ENCODE results near the gene JMJD1C.

JMJD1C gene

GRCh38 chr10:63427013-63427412 is 38.8 kb downstream of the JMJD1C start:
- WGBS, 2 donors (ENCODE audit: extremely low coverage in 2 of 2, insufficient read length in 2 of 2, insufficient replicate concordance in 1 of 2): no CpG with 5 or more reads among the region's 19 CpGs
- no peak overlapping the region for H3K4me3 ChIP-seq (ENCODE audit: low read length in 2 of 2)
- no peaks in the 10 kb centered on the region for H3K4me1 ChIP-seq (ENCODE audit: control insufficient read depth in 2 of 2, insufficient read depth in 1 of 2, low read depth in 1 of 2, low read length in 2 of 2)
- no peak overlapping the region for H3K14ac ChIP-seq (ENCODE audit: low read length)
- no peak overlapping the region for H3K18ac ChIP-seq (ENCODE audit: low read length)
- H2AFZ ChIP-seq (ENCODE audit: low read length): no peak overlapping the region
- H3K9me3 ChIP-seq (replicated peaks in 1 of 2; ENCODE audit: control insufficient read depth in 2 of 2, insufficient read depth in 1 of 2, low read depth in 1 of 2, low read length in 2 of 2): peaks cover 0 to 3% of the 10 kb centered on the region in 2 donors
- H2BK12ac ChIP-seq (ENCODE audit: low read length): no peak overlapping the region
- no peak for DNase-seq (ENCODE audit: low spot score)
- no peak overlapping the region for H2BK120ac ChIP-seq (ENCODE audit: low read depth, low read length)
- H3K36me3 ChIP-seq (replicated peaks in 1 of 2; ENCODE audit: control insufficient read depth in 2 of 2, insufficient read depth in 2 of 2, low read length in 2 of 2): peaks cover 0 to 19% of the 10 kb centered on the region in 2 donors
- peaks cover 6% of the 10 kb centered on the region for H3K79me1 ChIP-seq (ENCODE audit: low read depth, low read length)
- no peak overlapping the region for H2BK5ac ChIP-seq (ENCODE audit: low read length)
- no peak overlapping the region for H3K4me2 ChIP-seq (ENCODE audit: insufficient read depth, low read length, poor library complexity, severe bottlenecking)
- no peak overlapping the region for H3K23ac ChIP-seq (ENCODE audit: low read depth, low read length, poor library complexity)
- H2AK5ac ChIP-seq (ENCODE audit: low read depth, low read length): no peak overlapping the region
- no peak overlapping the region for H3K27ac ChIP-seq (replicated peaks; ENCODE audit: low read length)
- H3K4ac ChIP-seq (ENCODE audit: low read length): no peak overlapping the region
- no peak overlapping the region for H4K8ac ChIP-seq (ENCODE audit: low read depth, low read length)
- H3K9ac ChIP-seq (ENCODE audit: low read depth, low read length, poor library complexity): no peak overlapping the region
- H4K91ac ChIP-seq (ENCODE audit: low read depth, low read length, poor library complexity): no peak overlapping the region
- H2BK15ac ChIP-seq (ENCODE audit: low read length): no peak overlapping the region
- no peaks in the 10 kb centered on the region for H3K27me3 ChIP-seq (ENCODE audit: control insufficient read depth in 3 of 3, insufficient read depth in 3 of 3, low read depth in 1 of 3, low read length in 3 of 3)

GRCh38 chr10:63425512-63425911 is 40.3 kb downstream of the JMJD1C start:
- Histone ChIP-seq H3K23ac (ENCODE audit: low read depth, low read length, poor library complexity) (no peak overlapping the region), H4K91ac (ENCODE audit: low read depth, low read length, poor library complexity) (no peak overlapping the region), H2AK5ac (ENCODE audit: low read depth, low read length) (no peak overlapping the region), H2BK15ac (ENCODE audit: low read length) (no peak overlapping the region), H3K79me1 (ENCODE audit: low read depth, low read length) (peaks cover 5% of the 10 kb centered on the region), H3K27me3 (ENCODE audit: control insufficient read depth in 3 of 3, insufficient read depth in 3 of 3, low read depth in 1 of 3, low read length in 3 of 3) (no peaks in the 10 kb centered on the region), H4K8ac (ENCODE audit: low read depth, low read length) (no peak overlapping the region), H3K9me3 (replicated peaks in 1 of 2; ENCODE audit: control insufficient read depth in 2 of 2, insufficient read depth in 1 of 2, low read depth in 1 of 2, low read length in 2 of 2) (no peaks in the 10 kb centered on the region), H2BK12ac (ENCODE audit: low read length) (no peak overlapping the region), H3K4me3 (ENCODE audit: low read length in 2 of 2) (no peak overlapping the region), H3K14ac (ENCODE audit: low read length) (no peak overlapping the region), H3K18ac (ENCODE audit: low read length) (no peak overlapping the region), H3K36me3 (replicated peaks in 1 of 2; ENCODE audit: control insufficient read depth in 2 of 2, insufficient read depth in 2 of 2, low read length in 2 of 2) (peaks cover 0 to 8% of the 10 kb centered on the region in 2 donors), H2BK5ac (ENCODE audit: low read length) (no peak overlapping the region), H3K27ac (replicated peaks; ENCODE audit: low read length) (no peak overlapping the region), H3K4me1 (ENCODE audit: control insufficient read depth in 2 of 2, insufficient read depth in 1 of 2, low read depth in 1 of 2, low read length in 2 of 2) (no peaks in the 10 kb centered on the region), H2AFZ (ENCODE audit: low read length) (no peak overlapping the region), H3K4me2 (ENCODE audit: insufficient read depth, low read length, poor library complexity, severe bottlenecking) (no peak overlapping the region), H2BK120ac (ENCODE audit: low read depth, low read length) (no peak overlapping the region), H3K9ac (ENCODE audit: low read depth, low read length, poor library complexity) (no peak overlapping the region), H3K4ac (ENCODE audit: low read length) (no peak overlapping the region)
- DNase-seq (ENCODE audit: low spot score): no peak
- no CpG with 5 or more reads among the region's 5 CpGs for WGBS, 2 donors (ENCODE audit: extremely low coverage in 2 of 2, insufficient read length in 2 of 2, insufficient replicate concordance in 1 of 2)

- Histone ChIP-seq H2BK15ac (ENCODE audit: low read length) (no peak overlapping the region), H4K8ac (ENCODE audit: low read depth, low read length) (no peak overlapping the region), H3K14ac (ENCODE audit: low read length) (no peak overlapping the region), H3K36me3 (replicated peaks in 1 of 2; ENCODE audit: control insufficient read depth in 2 of 2, insufficient read depth in 2 of 2, low read length in 2 of 2) (peaks cover 0 to 8% of the 10 kb centered on the region in 2 donors), H3K27ac (replicated peaks; ENCODE audit: low read length) (no peak overlapping the region), H3K4me3 (ENCODE audit: low read length in 2 of 2) (no peak overlapping the region), H3K4me2 (ENCODE audit: insufficient read depth, low read length, poor library complexity, severe bottlenecking) (no peak overlapping the region), H2BK5ac (ENCODE audit: low read length) (no peak overlapping the region), H2BK120ac (ENCODE audit: low read depth, low read length) (no peak overlapping the region), H3K27me3 (ENCODE audit: control insufficient read depth in 3 of 3, insufficient read depth in 3 of 3, low read depth in 1 of 3, low read length in 3 of 3) (no peaks in the 10 kb centered on the region), H2BK12ac (ENCODE audit: low read length) (no peak overlapping the region), H3K18ac (ENCODE audit: low read length) (no peak overlapping the region), H3K79me1 (ENCODE audit: low read depth, low read length) (peaks cover 6% of the 10 kb centered on the region), H3K23ac (ENCODE audit: low read depth, low read length, poor library complexity) (no peak overlapping the region), H2AK5ac (ENCODE audit: low read depth, low read length) (no peak overlapping the region), H3K9ac (ENCODE audit: low read depth, low read length, poor library complexity) (no peak overlapping the region), H2AFZ (ENCODE audit: low read length) (no peak overlapping the region), H4K91ac (ENCODE audit: low read depth, low read length, poor library complexity) (no peak overlapping the region), H3K4ac (ENCODE audit: low read length) (no peak overlapping the region), H3K4me1 (ENCODE audit: control insufficient read depth in 2 of 2, insufficient read depth in 1 of 2, low read depth in 1 of 2, low read length in 2 of 2) (no peaks in the 10 kb centered on the region), H3K9me3 (replicated peaks in 1 of 2; ENCODE audit: control insufficient read depth in 2 of 2, insufficient read depth in 1 of 2, low read depth in 1 of 2, low read length in 2 of 2) (no peaks in the 10 kb centered on the region)
- no CpG with 5 or more reads among the region's 3 CpGs for WGBS, 2 donors (ENCODE audit: extremely low coverage in 2 of 2, insufficient read length in 2 of 2, insufficient replicate concordance in 1 of 2)
- no peak for DNase-seq (ENCODE audit: low spot score)
Observed at GRCh38 chr10:63424576-63424975, 41.2 kb downstream of the JMJD1C start.

GRCh38 chr10:63423494-63423893 is 42.3 kb downstream of the JMJD1C start:
- H3K23ac ChIP-seq (ENCODE audit: low read depth, low read length, poor library complexity): no peak overlapping the region
- no peaks in the 10 kb centered on the region for H3K9me3 ChIP-seq (replicated peaks in 1 of 2; ENCODE audit: control insufficient read depth in 2 of 2, insufficient read depth in 1 of 2, low read depth in 1 of 2, low read length in 2 of 2)
- H2BK15ac ChIP-seq (ENCODE audit: low read length): no peak overlapping the region
- no peak overlapping the region for H4K91ac ChIP-seq (ENCODE audit: low read depth, low read length, poor library complexity)
- no peak overlapping the region for H4K8ac ChIP-seq (ENCODE audit: low read depth, low read length)
- no peak overlapping the region for H3K4ac ChIP-seq (ENCODE audit: low read length)
- H2BK5ac ChIP-seq (ENCODE audit: low read length): no peak overlapping the region
- no CpG with 5 or more reads among the region's 3 CpGs for WGBS, 2 donors (ENCODE audit: extremely low coverage in 2 of 2, insufficient read length in 2 of 2, insufficient replicate concordance in 1 of 2)
- no peak overlapping the region for H3K9ac ChIP-seq (ENCODE audit: low read depth, low read length, poor library complexity)
- H2AFZ ChIP-seq (ENCODE audit: low read length): no peak overlapping the region
- no peak overlapping the region for H3K4me2 ChIP-seq (ENCODE audit: insufficient read depth, low read length, poor library complexity, severe bottlenecking)
- no peak overlapping the region for H2BK120ac ChIP-seq (ENCODE audit: low read depth, low read length)
- H3K4me1 ChIP-seq (ENCODE audit: control insufficient read depth in 2 of 2, insufficient read depth in 1 of 2, low read depth in 1 of 2, low read length in 2 of 2): no peaks in the 10 kb centered on the region
- H3K27me3 ChIP-seq (ENCODE audit: control insufficient read depth in 3 of 3, insufficient read depth in 3 of 3, low read depth in 1 of 3, low read length in 3 of 3): no peaks in the 10 kb centered on the region
- H3K79me1 ChIP-seq (ENCODE audit: low read depth, low read length): peaks cover 6% of the 10 kb centered on the region
- H2BK12ac ChIP-seq (ENCODE audit: low read length): no peak overlapping the region
- H3K14ac ChIP-seq (ENCODE audit: low read length): no peak overlapping the region
- no peak overlapping the region for H3K4me3 ChIP-seq (ENCODE audit: low read length in 2 of 2)
- H3K18ac ChIP-seq (ENCODE audit: low read length): no peak overlapping the region
- no peak for DNase-seq (ENCODE audit: low spot score)
- H3K36me3 ChIP-seq (replicated peaks in 1 of 2; ENCODE audit: control insufficient read depth in 2 of 2, insufficient read depth in 2 of 2, low read length in 2 of 2): peaks cover 0 to 8% of the 10 kb centered on the region in 2 donors
- no peak overlapping the region for H3K27ac ChIP-seq (replicated peaks; ENCODE audit: low read length)
- H2AK5ac ChIP-seq (ENCODE audit: low read depth, low read length): no peak overlapping the region

Measured in neuronal stem cell (in vitro differentiated cells).